ENCODE data around the gene CNN2. TPM values are rescaled to one million over a fixed set of nuclear protein-coding genes. Genes with fewer than 3 reads are reported as not detected.

CNN2 gene
- total and polyA plus RNA-seq, 9 of the 15 experiments (the other 6 are each of a cell fraction or from before 2014, with no cell fraction given) = 12.1 to 174 (median 52.7) TPM

GRCh38 chr19:980133-980998 lies 46.0 kb upstream of the CNN2 start (continued):
- TF ChIP-seq ZNF395 (CRISPR knock-in tag; IDR thresholded peaks at IDR 0.05) (peak; percentile 60; the same call in 1 of the 2 replicates), ZBTB1 (CRISPR knock-in tag; IDR thresholded peaks at IDR 0.05; ENCODE audit: borderline replicate concordance, low read depth) (0 out of 2 replicates have a peak, but pooled peaks have one; percentile 21), ZBTB9 (CRISPR knock-in tag; IDR thresholded peaks at IDR 0.05) (0 out of 2 replicates have a peak, but pooled peaks have one; percentile 80), PHB (CRISPR knock-in tag; IDR thresholded peaks at IDR 0.05) (no peak), ZSCAN29 (IDR thresholded peaks at IDR 0.05) (no peak), SIX5 (IDR thresholded peaks at IDR 0.05; ENCODE audit: borderline replicate concordance in 1 of 2, insufficient read depth in 1 of 2, low read depth in 1 of 2, low read length in 2 of 2) (no peak), FIP1L1 (IDR thresholded peaks at IDR 0.05; ENCODE audit: low read depth, low read length, poor library complexity, severe bottlenecking) (peak; percentile 69), CBX5 (IDR thresholded peaks at IDR 0.05; ENCODE audit: borderline replicate concordance, low read depth) (no peak)
- TF ChIP-seq, protein P1, sequence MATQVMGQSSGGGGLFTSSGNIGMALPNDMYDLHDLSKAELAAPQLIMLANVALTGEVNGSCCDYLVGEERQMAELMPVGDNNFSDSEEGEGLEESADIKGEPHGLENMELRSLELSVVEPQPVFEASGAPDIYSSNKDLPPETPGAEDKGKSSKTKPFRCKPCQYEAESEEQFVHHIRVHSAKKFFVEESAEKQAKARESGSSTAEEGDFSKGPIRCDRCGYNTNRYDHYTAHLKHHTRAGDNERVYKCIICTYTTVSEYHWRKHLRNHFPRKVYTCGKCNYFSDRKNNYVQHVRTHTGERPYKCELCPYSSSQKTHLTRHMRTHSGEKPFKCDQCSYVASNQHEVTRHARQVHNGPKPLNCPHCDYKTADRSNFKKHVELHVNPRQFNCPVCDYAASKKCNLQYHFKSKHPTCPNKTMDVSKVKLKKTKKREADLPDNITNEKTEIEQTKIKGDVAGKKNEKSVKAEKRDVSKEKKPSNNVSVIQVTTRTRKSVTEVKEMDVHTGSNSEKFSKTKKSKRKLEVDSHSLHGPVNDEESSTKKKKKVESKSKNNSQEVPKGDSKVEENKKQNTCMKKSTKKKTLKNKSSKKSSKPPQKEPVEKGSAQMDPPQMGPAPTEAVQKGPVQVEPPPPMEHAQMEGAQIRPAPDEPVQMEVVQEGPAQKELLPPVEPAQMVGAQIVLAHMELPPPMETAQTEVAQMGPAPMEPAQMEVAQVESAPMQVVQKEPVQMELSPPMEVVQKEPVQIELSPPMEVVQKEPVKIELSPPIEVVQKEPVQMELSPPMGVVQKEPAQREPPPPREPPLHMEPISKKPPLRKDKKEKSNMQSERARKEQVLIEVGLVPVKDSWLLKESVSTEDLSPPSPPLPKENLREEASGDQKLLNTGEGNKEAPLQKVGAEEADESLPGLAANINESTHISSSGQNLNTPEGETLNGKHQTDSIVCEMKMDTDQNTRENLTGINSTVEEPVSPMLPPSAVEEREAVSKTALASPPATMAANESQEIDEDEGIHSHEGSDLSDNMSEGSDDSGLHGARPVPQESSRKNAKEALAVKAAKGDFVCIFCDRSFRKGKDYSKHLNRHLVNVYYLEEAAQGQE (IDR thresholded peaks at IDR 0.05; ENCODE audit: borderline replicate concordance) = 0 out of 2 replicates have a peak, but pooled peaks have one; percentile 10
- TF ChIP-seq, protein P1 (CRISPR knock-in tag; IDR thresholded peaks at IDR 0.05; ENCODE audit: low read depth) = peak; percentile 53; the same call in 1 of the 2 replicates
- TF ChIP-seq, protein P2, sequence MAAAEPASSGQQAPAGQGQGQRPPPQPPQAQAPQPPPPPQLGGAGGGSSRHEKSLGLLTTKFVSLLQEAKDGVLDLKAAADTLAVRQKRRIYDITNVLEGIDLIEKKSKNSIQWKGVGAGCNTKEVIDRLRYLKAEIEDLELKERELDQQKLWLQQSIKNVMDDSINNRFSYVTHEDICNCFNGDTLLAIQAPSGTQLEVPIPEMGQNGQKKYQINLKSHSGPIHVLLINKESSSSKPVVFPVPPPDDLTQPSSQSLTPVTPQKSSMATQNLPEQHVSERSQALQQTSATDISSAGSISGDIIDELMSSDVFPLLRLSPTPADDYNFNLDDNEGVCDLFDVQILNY (CRISPR knock-in tag; IDR thresholded peaks at IDR 0.05) = no peak
- TF ChIP-seq, protein P3, sequence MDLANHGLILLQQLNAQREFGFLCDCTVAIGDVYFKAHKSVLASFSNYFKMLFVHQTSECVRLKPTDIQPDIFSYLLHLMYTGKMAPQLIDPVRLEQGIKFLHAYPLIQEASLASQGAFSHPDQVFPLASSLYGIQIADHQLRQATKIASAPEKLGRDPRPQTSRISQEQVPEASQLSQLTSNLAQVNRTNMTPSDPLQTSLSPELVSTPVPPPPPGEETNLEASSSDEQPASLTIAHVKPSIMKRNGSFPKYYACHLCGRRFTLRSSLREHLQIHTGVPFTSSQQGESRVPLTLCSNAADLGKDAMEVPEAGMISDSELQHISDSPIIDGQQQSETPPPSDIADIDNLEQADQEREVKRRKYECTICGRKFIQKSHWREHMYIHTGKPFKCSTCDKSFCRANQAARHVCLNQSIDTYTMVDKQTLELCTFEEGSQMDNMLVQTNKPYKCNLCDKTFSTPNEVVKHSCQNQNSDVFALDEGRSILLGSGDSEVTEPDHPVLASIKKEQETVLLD (IDR thresholded peaks at IDR 0.05) = peak; percentile 86
